NCI-H1092 treated with DMSO at 0.1 percent for 48 hours (cell line): ENCODE results near the gene ABCA10.
"Not testable (repeated sequence)": the region's sequence is repeated elsewhere in the genome, so short reads cannot be mapped to it uniquely, and the experiment has no call there.

Experiments
- DNase-seq: peaks from one replicate; lab custom pipeline; 2025; lab: John Stamatoyannopoulos, UW

The ABCA10 gene

DNA sequence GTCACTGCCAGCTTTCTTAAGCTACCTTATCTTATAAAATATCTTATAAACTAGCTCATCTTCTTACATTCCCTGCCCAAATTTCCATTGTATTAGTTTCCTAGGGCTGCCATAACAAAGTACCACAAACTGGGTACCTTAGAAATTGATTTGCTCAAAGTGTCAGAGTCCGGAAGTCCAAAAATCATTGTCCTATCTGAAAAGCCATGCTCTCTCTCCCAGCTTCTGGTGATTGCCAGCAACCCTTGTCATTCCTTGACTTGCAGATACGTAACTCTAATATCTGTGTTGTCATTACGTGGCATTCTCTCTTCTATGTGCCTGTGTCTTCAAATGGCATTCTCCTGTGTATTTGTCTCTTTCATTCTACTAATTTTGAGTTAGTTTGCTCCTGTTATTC lies 2.3 kb upstream of the ABCA10 start:
- no peak for DNase-seq

DNA sequence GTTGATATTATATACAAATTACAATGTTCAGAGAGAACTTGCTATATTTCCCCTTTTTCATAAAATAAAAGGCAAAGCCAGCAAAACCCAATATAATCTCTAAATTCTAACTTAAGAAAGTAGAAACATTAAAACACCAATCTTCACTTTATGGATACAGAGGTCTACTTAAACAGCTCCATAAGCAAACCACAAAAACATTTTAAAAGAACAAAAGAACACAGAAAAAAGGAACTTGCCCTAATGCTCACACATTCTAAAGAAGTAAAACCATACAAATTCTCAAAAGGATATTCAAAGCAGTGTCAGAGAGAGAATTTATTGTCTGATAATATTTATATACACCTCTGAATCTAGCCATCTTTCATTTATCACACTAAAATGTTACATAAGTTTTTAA lies 606 bp downstream of the ABCA10 start:
- DNase-seq: no peak

DNA sequence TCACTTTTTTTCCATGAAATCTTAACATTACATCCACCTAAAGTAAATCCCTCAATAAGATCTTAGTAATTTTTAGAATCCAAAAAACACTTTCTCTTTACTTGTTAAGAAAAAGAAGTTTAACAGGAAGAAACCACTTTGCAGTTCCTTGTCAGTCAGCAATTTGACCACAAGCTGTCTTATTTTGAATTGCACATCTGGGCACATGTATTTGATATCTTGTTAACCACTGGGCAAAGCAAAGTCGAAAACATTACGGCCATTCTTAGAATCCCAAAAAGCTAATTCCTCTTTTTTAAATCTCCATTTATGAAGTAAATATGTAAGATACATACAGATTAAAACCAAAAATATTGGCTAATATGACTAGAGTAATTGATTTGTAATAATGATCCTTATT lies 1.1 kb downstream of the ABCA10 start:
- no peak for DNase-seq

DNA sequence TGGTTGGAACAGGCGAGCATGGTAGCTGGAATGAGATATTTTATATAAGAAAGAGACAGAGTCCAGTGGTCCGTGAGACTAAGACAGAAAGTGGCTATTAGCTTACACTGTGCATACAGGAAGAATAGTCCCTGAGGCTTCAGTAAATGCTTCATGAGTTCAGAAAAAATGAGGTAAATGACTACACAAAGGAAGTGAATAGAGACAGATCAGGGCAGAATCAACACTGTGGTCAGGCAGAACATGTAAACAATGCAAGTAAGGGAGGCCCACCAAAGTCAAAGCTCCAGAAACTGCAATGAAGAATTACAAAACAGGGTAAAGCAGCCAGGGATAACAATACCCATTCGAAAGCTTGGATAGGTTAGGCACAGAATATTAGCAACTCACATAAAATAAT lies 4.8 kb downstream of the ABCA10 start:
- DNase-seq: no peak

DNA sequence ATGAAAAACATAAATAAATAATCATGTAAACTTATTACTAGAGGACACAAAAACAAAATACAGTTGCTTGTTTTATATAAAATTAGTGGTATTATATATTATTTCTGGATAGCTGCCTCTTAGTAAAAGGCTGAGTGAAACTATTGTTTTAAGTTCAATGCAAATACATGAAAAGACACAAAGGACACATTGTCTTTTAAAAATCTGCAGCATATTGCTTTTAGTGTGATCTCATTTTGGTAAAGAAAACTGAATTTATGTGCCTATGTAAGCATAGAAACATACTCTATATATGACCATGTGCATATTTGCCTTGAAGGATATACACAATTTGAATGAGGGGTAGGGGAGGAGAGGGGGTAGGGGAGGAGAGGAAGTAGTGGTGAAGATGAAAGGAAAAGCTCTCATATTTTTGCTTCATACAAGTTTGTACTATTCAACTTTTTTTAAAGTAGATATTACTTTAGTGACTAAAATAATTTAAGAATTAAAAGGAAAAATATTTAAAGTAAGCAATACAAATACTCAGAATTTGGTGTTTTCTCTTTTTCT lies 5.8 kb downstream of the ABCA10 start:
- no peak for DNase-seq

DNA sequence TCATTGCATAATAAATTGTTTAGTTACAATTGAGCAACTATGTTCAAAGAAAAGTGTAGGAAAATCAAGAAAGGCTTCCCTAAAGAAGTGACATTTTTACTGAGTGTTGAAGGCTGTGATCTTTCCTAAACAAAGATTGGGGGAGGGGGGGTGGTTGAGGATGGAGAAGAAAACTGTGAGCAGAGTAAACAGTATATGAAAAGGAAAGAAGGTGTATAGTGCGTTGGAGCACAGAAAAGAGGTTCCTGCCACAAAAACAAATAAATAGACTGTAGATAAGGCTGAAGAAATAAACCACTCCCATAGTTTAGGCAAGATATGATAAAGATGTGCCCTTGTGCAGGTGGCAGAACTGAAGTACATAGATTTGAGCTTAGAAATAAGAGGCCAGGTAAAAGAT lies 8.5 kb downstream of the ABCA10 start:
- no peak for DNase-seq

DNA sequence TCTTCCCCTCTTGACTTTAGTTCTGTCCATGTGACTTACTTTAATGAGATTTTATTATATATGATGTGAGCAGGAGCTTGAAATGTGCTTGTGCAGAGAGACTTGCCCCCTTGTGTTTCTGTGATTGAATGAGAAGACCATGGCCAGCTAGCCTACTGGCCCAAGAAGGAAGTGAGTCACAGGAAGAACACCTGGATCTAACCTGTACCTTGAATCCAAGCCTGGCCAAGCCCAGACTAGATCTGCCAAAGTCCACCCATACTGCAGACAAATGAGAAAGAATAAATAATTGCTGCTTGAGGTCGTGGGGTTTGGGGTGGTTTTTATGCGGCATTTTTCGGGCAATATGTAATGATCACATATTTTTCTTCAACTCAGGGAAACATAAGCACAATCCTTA lies 9.6 kb downstream of the ABCA10 start:
- DNase-seq: no peak

DNA sequence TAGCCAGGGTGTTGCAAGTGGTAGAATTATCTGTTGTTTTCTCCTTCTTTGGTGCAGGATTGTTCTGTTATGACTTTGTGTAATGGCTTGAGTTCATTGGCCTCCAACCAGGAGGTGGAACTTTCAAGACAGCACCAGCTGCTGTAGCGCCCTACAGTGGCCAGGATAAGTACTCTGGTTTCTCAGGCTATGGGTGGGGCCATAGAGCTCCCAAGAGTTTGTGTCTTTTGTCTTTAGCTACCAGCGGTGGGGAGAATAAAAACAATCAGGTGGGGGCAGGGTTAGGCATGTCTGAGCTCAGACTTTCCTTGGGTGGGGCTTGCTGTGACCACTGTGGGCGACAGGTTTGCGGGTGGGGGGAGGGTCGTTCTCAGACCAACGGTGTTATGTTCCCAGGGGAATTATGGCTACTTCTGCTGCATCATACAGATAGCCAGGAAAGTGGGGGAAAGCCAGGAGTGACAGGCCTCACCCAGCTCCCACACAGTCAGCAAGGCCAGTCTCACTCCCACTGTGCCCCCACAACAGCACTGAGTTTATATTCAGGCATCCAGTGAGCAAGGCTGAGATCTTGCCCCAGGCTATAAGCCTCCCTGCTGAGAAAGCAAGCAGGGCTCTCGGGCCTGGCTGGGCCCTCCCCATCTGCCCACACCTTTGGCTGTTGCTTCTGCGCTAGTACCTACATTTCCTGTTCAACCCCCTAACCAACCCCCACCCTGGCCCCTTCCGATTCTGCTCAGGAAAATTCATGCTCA lies 15.4 kb downstream of the ABCA10 start:
- no peak for DNase-seq

DNA sequence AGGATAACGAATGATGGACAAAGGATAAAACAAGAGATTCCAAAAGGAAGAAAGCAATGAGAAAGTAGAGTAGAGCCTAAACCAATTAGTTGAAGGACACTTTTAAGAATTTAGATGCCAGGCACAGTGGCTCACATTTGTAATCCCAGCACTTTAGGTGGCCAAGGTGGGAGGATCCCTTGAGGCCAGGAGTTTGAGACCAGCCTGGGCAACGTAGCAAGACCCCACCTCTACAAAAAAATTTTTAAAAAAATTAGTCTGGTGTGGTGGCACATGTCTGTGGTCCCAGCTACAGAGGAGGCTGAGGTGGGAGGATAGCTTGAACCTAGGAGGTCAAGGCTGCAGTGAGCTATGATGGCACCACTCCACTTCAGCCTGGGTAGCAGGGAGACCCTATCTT lies 20.0 kb downstream of the ABCA10 start:
- DNase-seq: no peak

DNA sequence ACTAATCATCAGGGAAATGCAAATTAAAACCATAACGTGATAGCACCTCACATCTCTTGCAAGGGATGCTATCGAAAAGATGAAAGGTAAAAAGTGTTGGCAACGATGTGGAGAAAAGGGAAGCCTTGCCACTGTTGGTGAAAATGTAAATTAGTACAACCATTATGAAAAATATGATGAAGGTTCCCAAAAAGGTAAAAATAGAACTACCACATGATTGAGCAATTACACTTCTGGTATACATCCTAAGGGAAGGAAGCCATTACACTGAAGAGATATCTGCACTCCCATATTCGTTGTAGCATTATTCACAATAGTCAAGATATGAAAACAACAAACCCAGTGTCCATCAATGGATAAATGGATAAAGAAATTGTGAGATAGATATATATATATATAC lies 21.5 kb downstream of the ABCA10 start:
- no peak for DNase-seq

DNA sequence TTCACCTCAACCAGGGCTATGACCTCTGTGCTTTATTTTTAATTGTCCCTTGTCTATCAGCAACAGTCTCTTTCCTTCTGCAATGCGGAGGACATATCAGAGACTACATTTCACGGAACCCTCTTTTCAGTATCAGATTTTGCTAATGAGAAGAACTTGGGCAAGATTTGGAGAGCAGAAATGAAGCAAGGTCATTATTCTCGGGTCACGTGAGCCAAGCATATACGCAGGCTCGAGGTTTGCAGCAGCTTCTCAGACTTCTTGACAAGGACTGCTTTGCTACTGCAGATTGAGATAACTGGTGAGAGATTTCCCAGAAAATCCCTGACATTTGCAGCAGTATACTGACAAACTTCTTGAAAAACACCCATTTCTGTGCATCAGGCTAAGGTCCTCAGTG lies 30.4 kb downstream of the ABCA10 start:
- no peak for DNase-seq

DNA sequence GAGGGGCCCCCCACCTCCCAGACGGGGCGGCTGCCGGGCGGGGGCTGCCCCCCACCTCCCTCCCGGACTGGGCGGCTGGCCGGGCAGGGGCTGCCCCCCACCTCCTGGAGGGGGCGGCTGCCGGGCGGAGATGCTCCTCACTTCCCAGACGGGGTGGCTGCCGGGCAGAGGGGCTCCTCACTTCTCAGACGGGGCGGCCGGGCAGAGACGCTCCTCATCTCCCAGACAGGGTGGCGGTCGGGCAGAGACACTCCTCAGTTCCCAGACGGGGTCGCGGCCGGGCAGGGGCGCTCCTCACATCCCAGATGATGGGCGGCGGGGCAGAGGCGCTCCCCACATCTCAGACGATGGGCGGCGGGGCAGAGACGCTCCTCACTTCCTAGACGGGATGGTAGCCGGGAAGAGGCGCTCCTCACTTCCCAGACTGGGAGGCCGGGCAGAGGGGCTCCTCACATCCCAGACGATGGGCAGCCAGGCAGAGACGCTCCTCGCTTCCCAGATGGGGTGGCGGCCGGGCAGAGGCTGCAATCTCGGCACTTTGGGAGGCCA lies 32.4 kb downstream of the ABCA10 start:
- DNase-seq: not testable (repeated sequence)

DNA sequence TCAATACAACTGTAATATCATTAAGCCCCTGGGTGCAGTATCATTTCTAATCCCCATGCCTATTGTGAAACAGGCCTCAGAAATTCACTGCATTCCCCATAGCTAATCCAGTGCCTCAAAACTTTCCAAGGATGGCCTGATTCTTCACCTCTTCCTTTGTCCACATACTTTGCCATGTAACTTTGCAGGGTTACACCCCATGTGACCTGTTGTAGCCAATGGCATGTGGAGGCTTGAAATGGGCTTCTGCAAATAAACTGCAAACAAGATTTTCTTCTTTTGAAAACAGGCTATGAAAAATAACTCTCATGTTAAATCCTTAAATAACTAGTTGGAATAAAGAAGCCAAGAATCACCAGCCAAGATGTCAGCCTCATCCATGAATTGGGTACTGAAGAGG lies 35.9 kb downstream of the ABCA10 start:
- no peak for DNase-seq

DNA sequence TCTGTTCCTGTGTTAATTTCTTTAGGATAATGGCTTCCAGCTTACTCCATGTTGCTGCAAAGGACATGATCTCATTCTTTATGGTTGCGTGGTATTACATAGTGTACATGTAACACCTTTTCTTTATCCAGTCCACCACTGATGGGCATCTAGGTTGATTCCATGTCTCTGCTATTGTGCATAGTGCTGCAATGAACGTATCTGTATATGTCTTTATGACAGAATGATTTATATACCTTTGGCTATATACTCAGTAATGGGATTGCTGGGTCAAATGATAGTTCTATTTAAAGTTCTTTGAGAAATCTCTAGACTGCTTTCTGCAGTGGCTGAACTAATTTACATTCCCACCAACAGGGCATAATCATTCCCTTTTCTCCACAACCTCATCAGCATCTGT lies 39.8 kb downstream of the ABCA10 start:
- no peak for DNase-seq

DNA sequence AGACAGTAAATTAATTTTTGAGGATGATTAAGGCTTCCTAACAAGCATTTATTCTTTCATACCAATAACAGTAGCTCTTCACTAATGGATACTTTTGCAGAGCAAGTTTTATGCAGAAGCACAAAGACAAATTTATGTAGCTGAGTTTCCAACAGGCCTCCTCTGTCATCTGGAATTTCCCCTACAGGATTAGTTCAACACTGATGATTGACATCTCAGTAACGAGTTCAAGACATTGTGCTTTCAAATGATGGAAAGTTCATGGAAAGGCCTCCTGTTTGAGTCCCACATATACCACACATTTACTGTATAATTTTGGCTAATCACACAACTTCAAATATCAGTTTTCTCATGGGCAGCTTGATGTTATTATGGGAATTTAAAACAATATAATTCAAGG lies 40.6 kb downstream of the ABCA10 start:
- no peak for DNase-seq

DNA sequence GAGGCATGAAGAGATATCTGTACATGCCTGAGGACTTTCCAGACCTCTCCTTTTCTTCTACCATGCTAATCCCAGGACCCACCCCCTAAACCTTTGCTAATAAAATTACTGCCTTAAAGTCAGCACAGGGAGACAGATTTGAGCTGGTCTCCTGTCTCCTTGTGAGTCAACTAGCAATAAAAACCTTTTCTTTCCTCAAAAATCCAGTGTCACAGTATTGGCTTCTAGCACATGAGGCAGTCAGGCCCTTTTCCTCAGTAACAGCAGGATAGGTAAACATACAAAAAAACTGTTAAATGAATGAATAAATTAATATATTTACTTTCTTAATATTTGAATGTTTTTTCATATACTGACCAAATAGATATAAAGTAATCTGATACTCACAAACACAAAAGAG lies 41.3 kb downstream of the ABCA10 start:
- no peak for DNase-seq

DNA sequence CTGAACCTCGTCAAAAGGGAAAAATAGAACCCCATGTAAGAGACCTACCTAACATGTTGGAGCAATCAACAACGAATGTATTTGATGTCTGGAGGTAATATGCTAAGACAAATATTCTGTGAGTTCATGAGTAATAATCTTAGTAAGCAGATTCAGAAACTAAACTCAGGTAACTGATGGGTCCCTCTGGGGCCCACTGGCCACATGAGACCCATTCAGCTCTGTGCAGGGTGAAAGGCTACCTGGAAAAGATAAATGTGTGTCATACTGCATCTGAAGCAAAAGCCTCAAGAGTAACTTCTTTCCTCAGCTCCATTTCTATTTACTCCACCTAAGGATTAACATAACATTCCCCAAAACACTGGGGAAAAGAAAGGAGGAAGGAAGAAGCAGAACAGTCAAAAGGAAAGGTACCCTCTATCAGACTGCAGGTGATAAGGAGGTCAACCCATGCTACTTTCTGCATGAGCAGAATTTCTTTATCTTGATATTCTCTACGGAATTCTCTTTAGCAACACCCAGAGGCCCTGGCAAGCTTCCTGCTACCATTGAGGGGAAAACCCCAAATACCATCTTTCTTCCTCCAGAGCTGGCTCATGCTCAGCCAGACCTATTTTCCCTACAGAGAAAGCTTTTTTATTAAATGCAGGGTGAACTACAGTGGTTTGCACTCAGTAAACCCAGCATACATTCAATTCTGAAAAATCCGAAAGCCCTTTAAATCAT lies 49.2 kb downstream of the ABCA10 start:
- DNase-seq: no peak

DNA sequence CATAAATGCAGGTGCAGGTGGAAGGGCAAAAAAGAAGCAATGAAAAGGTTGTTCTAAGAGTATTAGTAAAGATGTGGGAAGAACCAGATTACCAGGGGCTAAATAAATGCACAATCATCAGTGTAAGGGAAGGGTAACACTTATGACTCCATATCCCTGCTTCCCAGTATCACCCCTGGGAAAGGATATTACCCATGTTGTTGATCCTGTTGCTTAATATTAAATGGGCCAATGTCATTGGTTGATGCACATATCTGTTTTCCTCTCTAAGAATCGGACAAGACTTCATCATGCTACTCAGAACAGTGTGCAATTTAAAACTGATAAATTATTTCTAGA lies 52.2 kb downstream of the ABCA10 start:
- DNase-seq: no peak

DNA sequence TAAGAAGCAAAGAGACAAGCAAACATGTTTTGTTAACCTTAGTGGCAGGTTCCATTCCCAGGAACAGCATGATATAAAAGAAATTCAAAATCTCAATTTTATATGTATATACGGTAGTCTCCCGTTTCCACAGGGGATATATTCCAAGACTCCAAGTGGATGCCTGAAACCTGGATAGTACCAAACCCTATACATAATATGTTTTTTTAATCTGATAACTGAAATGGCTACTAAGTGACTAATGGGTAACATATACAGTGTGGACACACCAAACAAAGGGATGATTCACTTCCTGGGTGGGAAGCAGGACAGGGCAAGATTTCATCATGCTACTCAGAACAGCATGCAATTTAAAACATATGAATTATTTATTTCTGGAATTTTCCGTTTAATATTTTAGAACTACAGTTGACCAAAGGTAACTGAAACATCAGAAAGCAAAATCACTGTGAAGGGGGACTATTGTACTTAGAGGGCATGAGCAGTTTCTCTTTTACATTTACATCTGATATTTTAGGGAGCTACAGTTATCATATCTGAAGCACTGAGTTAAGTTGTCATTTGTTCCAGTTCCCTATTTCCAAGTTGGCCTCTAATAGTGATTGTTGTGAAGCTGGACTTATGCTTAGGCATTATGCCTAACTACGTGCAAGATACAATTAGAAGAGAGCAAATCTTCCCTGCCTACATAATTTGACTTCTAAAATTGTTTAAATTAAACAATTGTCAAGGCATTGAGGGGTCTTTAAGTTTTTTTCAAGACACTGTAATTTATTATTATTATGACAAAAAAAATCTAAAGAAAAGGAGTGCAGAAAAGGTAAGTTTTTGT lies 52.8 kb downstream of the ABCA10 start:
- no peak for DNase-seq

DNA sequence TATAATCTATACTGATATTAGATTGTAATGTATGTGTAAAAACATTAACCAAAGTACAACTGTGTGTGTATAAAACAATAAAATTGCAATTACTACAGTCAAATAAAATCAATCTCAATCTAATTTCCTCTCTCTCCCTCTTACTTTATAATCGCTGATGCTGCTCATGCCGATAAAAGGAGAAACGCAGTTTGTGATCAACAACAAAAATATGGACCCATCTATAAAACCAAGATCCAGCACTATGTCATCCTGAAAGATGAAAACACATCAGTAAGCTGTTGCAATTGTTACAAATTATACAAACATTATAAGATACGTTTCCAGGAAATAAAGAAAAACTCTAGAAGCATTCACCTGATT lies 53.4 kb downstream of the ABCA10 start:
- DNase-seq: no peak

DNA sequence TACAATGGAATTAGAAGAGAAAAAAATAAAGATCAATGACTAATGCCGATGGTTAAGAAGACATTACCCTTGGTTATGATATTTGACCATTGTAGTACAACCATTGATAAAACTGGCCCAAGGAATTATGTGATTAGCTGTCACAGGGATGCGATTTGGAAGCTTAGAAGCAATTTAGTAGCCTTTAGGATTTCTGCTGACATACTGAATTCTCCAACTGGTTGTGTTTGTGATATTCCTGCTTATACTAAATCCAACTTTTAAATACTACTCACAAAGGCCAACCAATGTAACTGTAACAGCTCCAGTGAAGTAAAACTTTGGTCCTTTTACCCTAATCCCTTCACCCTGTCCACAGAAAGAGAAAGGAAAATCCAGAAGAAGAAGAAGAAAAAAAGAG lies 55.5 kb downstream of the ABCA10 start:
- no peak for DNase-seq

DNA sequence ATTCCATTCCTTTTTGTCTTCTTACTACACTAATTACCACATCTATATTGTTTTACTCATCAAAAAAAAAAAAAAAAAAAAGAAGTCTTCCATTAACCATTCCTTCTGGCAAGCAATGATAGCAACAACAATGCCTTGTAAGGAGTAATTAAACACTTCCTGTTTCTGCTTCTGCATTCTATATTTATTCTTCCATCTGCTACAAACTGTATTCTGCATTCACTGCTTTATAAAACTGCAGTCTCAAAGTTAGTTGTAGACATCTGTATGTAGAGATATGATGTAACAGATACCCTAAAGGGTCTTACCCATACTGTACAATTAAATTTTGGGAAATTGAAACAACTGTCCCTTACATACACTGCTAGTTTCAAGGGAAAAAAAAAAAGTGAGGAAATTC lies 58.2 kb downstream of the ABCA10 start:
- DNase-seq: no peak

DNA sequence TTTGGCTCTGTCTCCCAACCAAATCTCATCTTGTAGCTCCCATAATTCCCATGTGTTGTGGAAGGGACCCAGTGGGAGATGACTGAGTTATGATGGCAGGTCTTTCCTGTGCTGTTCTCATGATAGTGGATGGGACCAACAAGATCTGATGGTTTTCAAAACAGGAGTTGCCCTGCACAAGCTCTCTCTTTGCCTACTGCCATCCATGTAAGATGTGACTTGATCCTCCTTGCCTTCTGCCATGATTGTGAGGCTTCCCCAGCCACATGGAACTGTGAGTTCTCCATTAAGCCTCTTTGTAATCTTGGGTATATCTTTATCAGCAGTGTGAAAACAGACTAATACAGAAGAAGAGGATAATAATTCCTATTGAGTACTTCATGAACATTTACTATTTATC lies 60.0 kb downstream of the ABCA10 start:
- not testable (repeated sequence) for DNase-seq
